GM21737 (cell line): ENCODE results near the gene CDCA8.
"Not testable (repeated sequence)": the region's sequence is repeated elsewhere in the genome, so short reads cannot be mapped to it uniquely, and the experiment has no call there.

Experiments used
- ATAC-seq: cut with Tn5 transposase; IDR thresholded peaks from one replicate; pipeline ENCODE4 v1.9.1; 2021; ENCODE audit warnings: mild to moderate bottlenecking, moderate library complexity; ENCODE audit not compliant: unreplicated experiment

CDCA8 gene

DNA sequence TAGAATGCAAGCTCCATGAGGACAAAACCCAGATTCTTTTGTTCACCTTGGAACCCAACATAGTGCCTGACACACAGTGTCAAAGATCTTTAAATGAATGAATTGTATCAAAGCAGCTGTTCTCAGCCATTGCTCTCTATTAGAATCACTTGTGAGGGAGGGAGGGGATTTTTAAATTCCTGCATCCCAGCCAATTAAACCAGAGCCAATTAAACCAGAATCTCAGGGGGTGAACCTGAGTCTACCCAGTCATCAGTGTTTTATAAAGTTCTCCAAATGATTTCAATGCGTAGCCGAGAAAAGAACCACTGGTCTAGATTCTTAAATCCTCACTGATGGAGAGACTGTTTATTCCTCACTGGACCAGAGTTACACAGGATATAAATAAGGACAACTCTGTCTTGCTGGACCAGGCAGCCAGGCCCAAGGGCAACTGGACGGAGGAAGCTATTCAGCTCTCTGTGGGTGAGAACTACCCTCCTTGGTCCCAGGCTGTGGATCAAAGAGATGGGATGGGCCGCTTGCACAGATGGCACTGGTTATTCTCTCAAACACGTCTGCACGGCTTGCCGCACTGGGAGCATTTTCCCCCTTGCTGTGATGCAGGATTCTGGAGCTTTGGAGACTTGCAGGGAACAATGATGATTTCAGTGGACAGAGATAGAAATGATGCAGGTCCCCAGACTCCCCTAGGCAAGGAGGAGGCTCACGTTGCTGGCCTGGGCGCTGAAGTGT lies 20.0 kb upstream of the CDCA8 start:
- no peak for ATAC-seq

DNA sequence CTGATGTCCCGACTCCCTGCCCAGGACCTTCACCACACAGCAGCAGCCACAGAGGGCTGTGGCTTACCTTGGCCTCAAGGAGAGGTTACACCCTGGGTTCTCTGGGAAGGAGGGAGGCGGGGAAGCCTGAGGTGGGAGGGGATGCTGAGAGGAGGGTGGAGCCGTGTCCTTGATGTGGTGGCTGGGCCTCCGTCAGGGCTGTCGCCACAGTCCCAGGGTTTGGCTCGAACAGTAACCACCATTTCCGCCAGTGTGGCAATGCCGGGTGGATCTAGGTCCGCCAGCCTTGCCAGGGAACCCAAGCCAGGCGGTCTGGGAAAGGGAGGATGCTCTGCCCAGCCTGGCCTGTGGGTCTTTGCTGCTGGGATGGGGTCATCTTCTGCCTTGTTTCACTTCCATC lies 18.4 kb upstream of the CDCA8 start:
- ATAC-seq: no peak

DNA sequence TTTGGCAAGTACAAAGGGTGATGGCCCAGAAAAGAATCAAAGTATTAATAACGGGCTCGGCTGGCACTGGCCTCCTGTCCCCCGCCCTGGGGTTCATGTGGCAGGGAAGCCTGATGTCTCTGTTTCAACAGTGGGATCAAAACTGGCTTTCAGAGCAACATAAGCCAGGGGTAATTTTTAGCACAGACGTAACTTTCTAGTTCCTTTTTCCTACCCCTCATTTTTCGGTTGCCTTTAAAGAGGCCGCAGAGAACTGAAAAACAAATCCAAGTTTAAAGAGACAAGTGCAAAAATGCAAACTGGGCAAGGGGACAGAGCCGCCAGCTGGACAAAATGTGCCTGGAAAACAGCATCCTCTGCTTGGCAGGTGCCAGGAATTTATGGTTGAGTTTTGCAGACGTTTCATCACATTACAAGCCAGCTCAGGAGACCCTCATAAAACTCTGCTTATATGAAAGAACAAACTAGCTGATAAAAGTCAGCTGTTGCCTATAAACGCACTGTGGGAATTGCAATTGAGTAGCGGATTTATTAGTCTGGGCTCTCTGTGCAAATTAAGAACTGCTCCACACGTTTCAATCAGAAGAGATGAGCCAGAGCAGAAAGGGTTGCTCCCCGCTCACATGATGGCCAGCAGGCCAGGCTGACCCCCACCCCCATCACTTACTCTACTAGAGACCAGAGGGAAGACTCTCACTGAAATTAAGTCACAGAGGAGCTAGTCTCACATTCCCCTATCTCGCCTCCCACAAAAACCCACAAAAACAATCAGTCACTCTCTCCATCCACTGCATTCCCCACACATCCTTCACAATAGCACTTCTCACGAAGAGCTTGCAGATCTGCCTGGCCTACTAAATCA lies 15.8 kb upstream of the CDCA8 start:
- ATAC-seq: no peak

DNA sequence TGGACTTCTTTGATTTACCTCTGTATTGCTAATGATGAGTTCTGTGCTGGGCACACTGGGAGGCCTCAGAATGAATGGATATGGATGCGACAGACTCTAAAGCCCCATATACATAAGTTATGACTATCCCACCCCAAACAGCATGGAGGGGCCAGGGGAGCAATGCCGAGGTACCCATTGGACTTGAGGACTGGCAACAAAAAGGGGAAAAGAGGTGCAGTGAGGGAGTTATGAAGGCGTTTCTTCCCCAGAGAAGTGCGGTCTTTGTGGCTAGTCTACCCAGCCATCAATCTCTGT lies 15.2 kb upstream of the CDCA8 start:
- no peak for ATAC-seq

DNA sequence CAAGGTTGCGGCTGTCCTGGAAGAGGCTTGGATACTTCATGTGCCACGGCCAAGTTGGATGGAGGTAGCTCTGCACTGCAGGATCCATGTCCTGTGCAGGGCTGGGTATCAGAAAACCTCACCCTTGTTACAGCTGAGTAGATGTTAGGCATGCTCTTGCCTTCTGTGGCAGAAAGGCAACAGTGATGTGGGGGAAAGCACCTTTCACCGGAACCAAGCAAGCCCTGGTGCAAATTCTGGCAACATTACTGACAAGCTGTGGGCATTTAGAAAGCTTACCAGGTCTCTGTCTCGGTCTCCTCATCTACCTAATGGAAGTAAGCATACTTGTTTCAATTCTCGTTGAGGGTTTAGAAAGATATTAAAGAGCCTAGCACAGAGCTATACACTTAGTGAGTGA lies 14.5 kb upstream of the CDCA8 start:
- ATAC-seq: no peak

DNA sequence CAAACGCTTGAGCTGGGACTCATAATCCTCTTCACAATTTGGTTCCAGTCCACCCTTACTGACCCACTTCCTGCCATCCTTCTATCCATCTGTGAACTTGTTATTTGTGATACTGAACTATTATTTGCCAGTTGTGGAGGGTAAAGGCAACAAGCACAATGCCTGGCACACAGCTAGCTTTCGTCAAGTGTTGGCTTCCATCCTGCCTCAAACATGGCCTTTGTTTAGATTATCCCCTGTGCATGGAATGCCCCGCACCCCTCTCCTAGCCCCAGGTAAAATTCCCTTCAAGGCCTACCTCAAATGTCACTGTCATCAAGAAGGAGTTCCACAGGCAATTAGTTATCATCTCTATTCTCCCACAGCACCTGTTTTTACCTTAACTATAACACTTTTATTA lies 11.4 kb upstream of the CDCA8 start:
- ATAC-seq: no peak

DNA sequence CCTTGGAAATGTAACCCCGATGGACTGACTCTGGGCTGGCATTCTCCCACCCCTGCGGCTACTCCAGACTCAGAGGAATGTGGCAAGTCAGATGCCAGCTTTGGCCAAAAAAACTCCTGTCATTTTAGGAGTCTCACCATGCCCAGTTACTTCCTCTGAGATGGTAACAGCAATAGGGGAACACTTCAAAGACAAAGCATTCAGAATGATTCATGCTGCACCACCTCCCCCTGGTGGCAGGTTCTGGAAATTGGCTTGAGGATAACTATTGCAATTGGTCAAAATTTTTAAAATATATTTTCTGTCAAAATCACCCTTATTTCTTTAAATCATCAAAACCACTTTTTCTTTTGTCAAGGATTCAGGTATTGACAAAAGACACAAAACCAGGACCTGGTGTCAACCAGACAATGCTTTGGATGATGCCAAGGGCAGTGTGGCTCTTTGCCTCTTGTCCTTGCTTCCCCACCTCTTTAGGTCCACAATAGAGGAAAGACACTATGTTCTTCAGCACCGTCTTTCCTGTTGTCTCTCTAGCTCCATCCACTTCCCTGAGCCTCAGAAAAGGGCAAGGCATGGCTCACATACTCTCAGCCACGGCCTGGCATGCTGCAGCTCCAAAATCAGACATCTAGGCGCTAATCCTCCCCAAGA lies 9.9 kb upstream of the CDCA8 start:
- ATAC-seq: no peak

DNA sequence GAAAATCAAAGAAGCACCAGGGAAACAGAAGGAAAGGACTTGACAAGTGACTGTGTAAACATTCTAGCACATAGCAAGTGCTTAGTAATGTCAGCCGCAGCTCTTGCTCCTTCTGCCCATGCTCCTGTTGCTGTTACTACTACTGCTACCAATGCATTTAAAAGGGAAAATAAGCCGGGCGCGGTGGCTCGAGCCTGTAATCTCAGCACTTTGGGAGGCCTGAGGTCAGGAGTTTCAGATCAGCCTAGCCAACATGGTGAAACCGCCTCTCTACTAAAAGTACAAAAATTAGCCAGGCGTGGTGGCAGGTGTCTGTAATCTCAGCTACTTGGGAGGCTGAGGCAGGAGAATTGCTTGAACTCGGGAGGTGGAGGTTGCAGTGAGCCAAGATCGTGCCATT lies 8.1 kb upstream of the CDCA8 start:
- ATAC-seq: not testable (repeated sequence)

DNA sequence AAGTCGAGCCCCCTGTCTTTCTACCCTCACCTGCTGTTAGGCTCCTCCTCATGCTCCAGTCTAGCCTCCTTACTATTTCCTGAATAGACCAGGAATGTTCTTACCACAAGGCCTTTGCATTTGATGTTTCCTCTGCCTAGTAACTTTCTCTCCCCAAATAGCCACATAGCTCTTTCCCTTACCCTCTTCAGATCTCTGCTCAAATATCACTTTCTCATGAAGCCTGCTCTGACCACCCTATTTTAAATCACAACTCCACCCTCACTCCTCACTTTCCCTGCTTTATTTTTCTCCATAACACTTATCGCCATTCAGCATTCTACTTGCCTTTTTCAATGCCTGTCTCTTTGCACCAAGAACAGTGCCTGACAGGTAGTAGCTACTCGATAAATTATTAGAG lies 6.6 kb upstream of the CDCA8 start:
- ATAC-seq: no peak

DNA sequence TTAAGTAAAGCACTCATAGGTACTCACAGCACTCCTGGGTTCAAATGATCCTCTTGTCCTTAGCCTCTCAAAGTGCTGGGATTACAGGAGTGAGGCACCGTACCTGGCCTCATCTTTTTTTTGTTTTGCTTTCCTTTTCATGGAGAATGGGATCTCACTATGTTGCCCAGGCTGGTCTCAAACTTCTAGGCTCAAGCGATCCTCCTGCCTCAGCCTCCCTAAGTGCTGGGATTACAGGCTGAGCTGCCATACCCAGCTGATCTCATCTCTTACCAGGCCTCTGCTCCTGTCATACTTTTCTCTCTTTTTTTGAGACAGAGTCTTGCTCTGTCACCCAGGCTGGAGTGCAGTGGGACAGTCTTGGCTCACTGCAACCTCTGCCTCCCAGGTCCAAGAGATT lies 4.6 kb upstream of the CDCA8 start:
- ATAC-seq: not testable (repeated sequence)

DNA sequence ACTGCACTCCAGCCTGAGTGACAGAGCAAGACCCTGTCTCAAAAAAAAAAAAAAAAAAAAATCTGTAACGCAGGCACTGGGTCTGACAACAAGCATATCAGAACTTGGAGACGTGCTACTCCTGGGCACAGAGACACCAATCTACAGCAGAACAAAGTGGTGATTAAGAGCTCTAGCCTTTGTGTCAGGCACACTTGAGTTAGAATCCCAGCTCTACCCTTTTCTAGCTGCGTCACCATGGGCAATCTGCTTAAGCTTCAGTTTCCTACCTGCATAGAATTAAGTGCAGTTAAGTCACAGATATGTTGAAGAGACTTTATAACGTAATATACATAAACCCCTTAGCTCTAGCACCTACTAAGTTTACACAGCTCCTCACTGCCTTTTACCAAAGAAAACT lies 3.4 kb upstream of the CDCA8 start:
- ATAC-seq: no peak

DNA sequence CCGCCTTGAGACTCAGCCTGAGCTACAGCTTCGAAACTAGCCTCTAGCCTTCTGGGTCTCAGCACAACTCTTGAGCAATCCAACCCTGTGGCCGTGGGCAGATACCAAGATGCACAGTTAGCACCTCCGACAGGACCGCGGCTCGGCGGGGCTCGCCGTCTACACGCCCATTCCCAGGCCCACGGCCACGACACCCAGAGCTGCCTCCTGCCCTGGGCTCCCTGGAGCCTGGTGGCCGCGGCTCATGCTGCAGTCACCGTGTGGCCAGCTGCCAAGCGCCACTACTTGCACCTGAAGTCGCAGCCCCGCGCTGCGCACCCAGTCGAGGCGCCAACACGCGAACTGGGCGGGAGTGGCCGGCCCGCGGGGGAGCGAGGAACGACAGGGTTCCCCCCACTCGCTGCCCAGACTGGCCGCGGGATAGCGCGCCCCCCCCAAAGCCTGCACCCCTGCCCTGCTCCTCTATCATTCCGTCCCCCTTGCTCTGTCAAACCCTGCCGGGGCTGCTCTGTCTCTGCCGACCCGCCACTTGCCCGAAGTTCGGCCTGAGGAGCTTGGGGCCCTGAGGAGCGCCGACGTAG lies 729 bp upstream of the CDCA8 start:
- ATAC-seq: peak; percentile 13

DNA sequence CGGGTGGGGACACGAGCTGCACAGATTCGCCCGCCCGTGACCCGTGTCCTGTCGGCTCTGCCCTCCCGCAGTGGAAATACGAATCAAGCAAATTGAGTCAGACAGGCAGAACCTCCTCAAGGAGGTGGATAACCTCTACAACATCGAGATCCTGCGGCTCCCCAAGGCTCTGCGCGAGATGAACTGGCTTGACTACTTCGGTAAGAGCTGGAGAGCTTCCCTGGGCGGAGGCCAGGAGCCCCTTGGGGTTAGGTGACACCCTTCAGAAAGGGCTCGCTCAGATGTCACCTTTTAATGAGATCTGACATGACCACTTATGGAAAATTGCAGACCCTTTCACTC lies 489 bp downstream of the CDCA8 start:
- ATAC-seq: no peak

DNA sequence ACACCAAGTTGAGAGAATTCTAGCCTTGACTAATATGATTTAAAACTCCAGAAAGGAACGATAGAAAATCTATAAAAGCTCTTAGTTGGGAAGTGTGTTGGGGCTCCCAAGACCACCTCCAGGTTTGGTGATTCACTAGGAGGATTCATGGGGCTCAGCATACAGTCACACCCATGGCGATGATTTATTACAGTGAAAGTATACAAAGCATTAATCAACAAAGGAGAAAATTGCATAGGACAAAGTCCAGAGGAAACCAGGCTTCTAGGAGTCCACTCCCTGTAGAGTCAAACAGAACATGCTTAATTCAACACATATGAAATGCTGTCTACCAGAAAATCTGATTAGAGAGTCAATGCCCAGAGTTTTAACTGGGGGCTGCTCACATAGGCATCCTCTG lies 4.8 kb downstream of the CDCA8 start:
- ATAC-seq: no peak

DNA sequence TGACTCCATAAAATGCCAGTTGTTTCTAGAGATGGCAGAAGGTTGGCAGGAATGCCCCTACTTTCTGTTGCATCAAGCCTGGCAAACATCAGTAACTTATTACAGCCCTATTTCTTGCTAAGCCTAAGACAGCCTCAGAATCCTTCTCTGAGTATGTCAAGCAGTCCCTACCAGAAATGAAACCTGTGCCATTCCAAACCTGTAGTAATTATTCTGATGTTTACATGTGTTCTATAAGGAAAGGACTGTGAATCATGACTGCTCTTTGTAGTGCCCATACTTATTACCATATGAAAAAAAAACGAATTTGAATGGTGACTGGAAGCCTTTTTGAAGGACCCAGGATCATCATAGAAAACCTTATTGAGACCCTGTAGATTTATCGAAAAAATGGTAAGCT lies 5.4 kb downstream of the CDCA8 start:
- ATAC-seq: no peak

DNA sequence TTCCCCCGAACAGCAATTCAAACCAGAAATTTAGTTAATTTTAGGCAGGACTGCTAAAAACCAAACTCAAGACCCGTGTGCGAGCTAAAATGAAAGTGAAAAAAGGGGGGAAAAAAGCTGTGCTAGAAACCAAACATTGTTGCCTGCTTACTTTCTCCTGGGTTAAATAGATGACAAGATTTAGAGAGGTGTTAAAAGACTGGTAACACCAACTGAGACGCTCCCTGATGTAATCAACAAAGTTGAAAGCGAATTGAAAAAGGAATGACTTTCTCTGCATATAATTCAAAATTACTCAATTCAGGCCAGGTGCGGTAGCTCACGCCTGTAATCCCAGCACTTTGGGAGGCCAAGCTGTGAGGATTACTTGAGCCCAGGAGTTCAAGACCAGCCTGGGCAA lies 6.8 kb downstream of the CDCA8 start:
- no peak for ATAC-seq

DNA sequence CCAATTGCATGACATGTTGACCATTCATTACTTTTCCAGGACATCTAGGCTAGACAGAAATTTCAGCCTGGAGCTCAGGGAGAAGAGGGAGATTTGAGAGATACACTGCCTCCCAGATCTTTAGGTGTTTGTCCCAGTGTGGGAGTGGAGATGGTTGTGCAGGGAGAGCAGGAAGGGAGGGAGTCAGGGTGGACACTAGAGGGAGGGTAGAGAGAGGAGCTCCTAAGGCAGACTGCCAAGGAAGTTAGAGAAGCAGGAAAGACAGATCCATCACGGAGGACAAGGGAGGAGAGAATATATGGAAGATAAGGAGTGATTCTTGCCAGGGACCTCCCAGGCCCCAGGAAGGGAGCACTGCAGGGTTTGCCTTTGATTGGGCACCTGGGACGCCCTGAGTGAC lies 8.7 kb downstream of the CDCA8 start:
- ATAC-seq: no peak

DNA sequence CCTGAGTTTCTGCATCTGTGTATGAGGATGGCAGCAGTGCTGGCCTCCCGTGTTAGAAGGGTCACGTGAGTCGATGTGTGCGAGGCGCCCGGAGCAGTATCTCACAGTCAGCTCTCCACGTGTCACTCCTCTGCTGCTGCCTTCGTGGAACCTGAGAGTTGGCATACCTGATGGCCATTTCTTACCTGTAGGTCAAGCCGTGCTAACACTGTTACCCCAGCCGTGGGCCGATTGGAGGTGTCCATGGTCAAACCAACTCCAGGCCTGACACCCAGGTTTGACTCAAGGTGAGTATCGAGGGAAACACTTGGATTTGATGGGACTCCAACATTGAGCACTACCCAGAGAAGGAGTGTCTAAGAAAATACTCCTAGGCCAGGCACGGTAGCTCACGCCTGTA lies 10.7 kb downstream of the CDCA8 start:
- no peak for ATAC-seq

DNA sequence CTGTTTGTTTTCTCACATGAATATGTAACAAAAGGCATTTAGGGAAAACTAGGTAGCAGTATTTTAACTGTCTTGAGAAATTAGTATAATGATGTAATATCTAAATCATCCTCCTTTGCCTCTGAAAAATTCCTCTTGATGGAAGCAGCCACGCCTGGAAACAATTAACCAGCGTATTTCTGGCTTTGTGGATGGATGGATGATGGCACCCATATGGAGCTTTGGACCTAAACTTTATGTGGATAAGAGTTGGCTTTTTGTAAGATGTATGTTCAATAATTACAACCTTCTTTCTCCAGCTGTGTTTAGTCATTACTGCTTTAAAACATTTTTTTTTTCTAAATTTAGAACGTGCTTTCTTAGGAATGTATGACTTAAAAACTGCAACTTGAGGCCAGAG lies 12.7 kb downstream of the CDCA8 start:
- ATAC-seq: no peak

DNA sequence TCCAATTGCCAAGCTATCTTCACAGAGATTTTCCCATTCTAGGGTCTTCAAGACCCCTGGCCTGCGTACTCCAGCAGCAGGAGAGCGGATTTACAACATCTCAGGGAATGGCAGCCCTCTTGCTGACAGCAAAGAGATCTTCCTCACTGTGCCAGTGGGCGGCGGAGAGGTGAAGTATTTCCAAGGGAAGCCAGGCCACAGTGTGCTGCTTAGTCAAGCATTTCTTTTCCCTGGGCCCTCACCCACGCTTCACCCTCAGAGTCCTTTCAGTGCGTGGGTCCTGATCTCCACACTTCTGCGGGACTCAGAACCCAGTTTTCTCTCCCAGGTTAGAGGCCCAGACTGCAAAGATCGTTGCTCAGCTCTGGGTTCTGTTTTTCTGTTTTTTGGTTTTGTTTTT lies 13.1 kb downstream of the CDCA8 start:
- ATAC-seq: no peak

DNA sequence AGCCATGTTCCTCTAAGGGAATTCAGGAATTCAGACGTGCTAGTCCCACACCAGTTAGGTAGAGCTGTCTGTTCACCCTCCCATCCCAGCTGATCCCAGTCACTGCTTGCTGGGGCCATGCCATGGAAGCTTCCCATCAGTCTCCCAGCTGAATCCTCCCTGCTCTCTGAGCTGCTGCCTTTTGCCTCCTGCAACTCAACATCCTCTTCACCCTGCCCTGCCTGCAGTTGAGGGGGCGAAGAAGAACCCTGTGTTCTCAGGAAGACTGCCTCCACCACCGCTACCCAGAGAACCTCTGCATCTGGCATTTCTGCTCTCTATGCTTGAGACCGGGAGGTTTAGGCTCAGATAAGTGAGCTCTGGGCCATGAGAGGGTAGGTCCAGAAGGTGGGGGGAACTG lies 16.2 kb downstream of the CDCA8 start:
- no peak for ATAC-seq

DNA sequence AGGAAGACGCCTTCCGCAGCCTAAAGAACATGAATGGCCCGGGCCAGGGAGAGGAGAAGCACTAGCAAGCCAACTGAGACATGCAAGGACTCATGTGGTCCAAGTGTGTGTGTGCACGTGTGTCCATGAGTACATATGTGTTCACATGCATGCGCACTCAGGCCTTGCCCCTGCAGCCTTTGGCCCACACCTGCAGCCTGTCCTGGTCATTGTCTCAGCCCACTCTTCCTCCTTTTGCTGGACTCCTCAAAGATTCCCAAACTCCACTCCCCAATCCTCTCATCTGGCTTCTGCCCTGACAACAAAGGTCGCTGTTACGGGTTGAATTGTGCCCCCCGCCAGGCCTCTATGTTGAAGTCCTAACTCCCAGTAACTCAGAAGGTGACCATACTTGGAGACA lies 21.9 kb downstream of the CDCA8 start:
- no peak for ATAC-seq
